ENCODE measurements around the gene MAN2A2.
A peak's percentile ranks its signal among the peaks of the same experiment; 100 is the strongest.

Gene MAN2A2

GRCh38 chr15:90957031-90957790 lies 54.1 kb downstream of the MAN2A2 start:
- Histone ChIP-seq H3K9ac (ENCODE audit: low read length in 2 of 2) (peak overlapping the region; percentile 72 to 75), H3K4me1 (ENCODE audit: control insufficient read depth, insufficient read depth, low read length) (peaks cover 52% of the 10 kb centered on the region), H3K4me3 (ENCODE audit: low read length in 2 of 2) (peak overlapping the region; percentile 64 to 80), H3K27ac (ENCODE audit: low read length) (peak overlapping the region; percentile 37), H3K27me3 (ENCODE audit: control insufficient read depth in 1 of 2, insufficient read depth in 2 of 2, low read length in 2 of 2) (no peaks in the 10 kb centered on the region), H3K9me3 (ENCODE audit: control insufficient read depth in 2 of 2, low read length in 2 of 2) (no peaks in the 10 kb centered on the region), H3K36me3 (ENCODE audit: control insufficient read depth in 2 of 2, insufficient read depth in 2 of 2, low read length in 2 of 2) (peaks cover 26% of the 10 kb centered on the region in 2 donors)

GRCh38 chr15:90957791-90958190 lies 54.7 kb downstream of the MAN2A2 start:
- no peaks in the 10 kb centered on the region for H3K27me3 ChIP-seq (ENCODE audit: control insufficient read depth in 1 of 2, insufficient read depth in 2 of 2, low read length in 2 of 2)
- peak overlapping the region; percentile 37 for H3K27ac ChIP-seq (ENCODE audit: low read length)
- H3K4me1 ChIP-seq (ENCODE audit: control insufficient read depth, insufficient read depth, low read length), result peaks cover 52% of the 10 kb centered on the region
- H3K4me3 ChIP-seq (ENCODE audit: low read length in 2 of 2), result peak overlapping the region; percentile 64 to 80
- H3K9ac ChIP-seq (ENCODE audit: low read length in 2 of 2), result peak overlapping the region; percentile 72 to 75
- H3K9me3 ChIP-seq (ENCODE audit: control insufficient read depth in 2 of 2, low read length in 2 of 2), result no peaks in the 10 kb centered on the region
- H3K36me3 ChIP-seq (ENCODE audit: control insufficient read depth in 2 of 2, insufficient read depth in 2 of 2, low read length in 2 of 2), result peaks cover 26 to 27% of the 10 kb centered on the region in 2 donors

GRCh38 chr15:90959028-90959595 lies 56.0 kb downstream of the MAN2A2 start:
- no peaks in the 10 kb centered on the region for H3K9me3 ChIP-seq (ENCODE audit: control insufficient read depth in 2 of 2, low read length in 2 of 2)
- H3K4me1 ChIP-seq (ENCODE audit: control insufficient read depth, insufficient read depth, low read length), result peaks cover 52% of the 10 kb centered on the region
- H3K27me3 ChIP-seq (ENCODE audit: control insufficient read depth in 1 of 2, insufficient read depth in 2 of 2, low read length in 2 of 2), result no peaks in the 10 kb centered on the region
- no peak overlapping the region for H3K4me3 ChIP-seq (ENCODE audit: low read length in 2 of 2)
- peak overlapping the region; percentile 78 for H3K27ac ChIP-seq (ENCODE audit: low read length)
- H3K9ac ChIP-seq (ENCODE audit: low read length in 2 of 2), result peak overlapping the region in 1 of 2 donors; percentile 21
- peaks cover 18 to 20% of the 10 kb centered on the region in 2 donors for H3K36me3 ChIP-seq (ENCODE audit: control insufficient read depth in 2 of 2, insufficient read depth in 2 of 2, low read length in 2 of 2)

GRCh38 chr15:90959894-90960293 lies 56.8 kb downstream of the MAN2A2 start:
- H3K4me1 ChIP-seq (ENCODE audit: control insufficient read depth, insufficient read depth, low read length), result peaks cover 51% of the 10 kb centered on the region
- H3K27me3 ChIP-seq (ENCODE audit: control insufficient read depth in 1 of 2, insufficient read depth in 2 of 2, low read length in 2 of 2), result no peaks in the 10 kb centered on the region
- peak overlapping the region; percentile 78 for H3K27ac ChIP-seq (ENCODE audit: low read length)
- H3K4me3 ChIP-seq (ENCODE audit: low read length in 2 of 2), result peak overlapping the region in 1 of 2 donors; percentile 35
- H3K36me3 ChIP-seq (ENCODE audit: control insufficient read depth in 2 of 2, insufficient read depth in 2 of 2, low read length in 2 of 2), result peaks cover 18 to 20% of the 10 kb centered on the region in 2 donors
- H3K9ac ChIP-seq (ENCODE audit: low read length in 2 of 2), result peak overlapping the region in 1 of 2 donors; percentile 21
- H3K9me3 ChIP-seq (ENCODE audit: control insufficient read depth in 2 of 2, low read length in 2 of 2), result no peaks in the 10 kb centered on the region

- Histone ChIP-seq H3K9me3 (ENCODE audit: control insufficient read depth in 2 of 2, low read length in 2 of 2) (no peaks in the 10 kb centered on the region), H3K9ac (ENCODE audit: low read length in 2 of 2) (peak overlapping the region in 1 of 2 donors; percentile 42), H3K27ac (ENCODE audit: low read length) (peak overlapping the region; percentile 78), H3K4me1 (ENCODE audit: control insufficient read depth, insufficient read depth, low read length) (peaks cover 49% of the 10 kb centered on the region), H3K27me3 (ENCODE audit: control insufficient read depth in 1 of 2, insufficient read depth in 2 of 2, low read length in 2 of 2) (no peaks in the 10 kb centered on the region), H3K36me3 (ENCODE audit: control insufficient read depth in 2 of 2, insufficient read depth in 2 of 2, low read length in 2 of 2) (peaks cover 20% of the 10 kb centered on the region in 2 donors), H3K4me3 (ENCODE audit: low read length in 2 of 2) (peak overlapping the region in 1 of 2 donors; percentile 35)
Measured at GRCh38 chr15:90960298-90961091, 57.4 kb downstream of the MAN2A2 start.

- Histone ChIP-seq H3K9me3 (ENCODE audit: control insufficient read depth in 2 of 2, low read length in 2 of 2) (no peaks in the 10 kb centered on the region), H3K9ac (ENCODE audit: low read length in 2 of 2) (no peak overlapping the region), H3K27ac (ENCODE audit: low read length) (no peak overlapping the region), H3K4me1 (ENCODE audit: control insufficient read depth, insufficient read depth, low read length) (peaks cover 40% of the 10 kb centered on the region), H3K4me3 (ENCODE audit: low read length in 2 of 2) (no peak overlapping the region), H3K27me3 (ENCODE audit: control insufficient read depth in 1 of 2, insufficient read depth in 2 of 2, low read length in 2 of 2) (no peaks in the 10 kb centered on the region), H3K36me3 (ENCODE audit: control insufficient read depth in 2 of 2, insufficient read depth in 2 of 2, low read length in 2 of 2) (peaks cover 28% of the 10 kb centered on the region in 2 donors)
Measured at GRCh38 chr15:90962021-90962420, 58.9 kb downstream of the MAN2A2 start.

- no peak overlapping the region for H3K27ac ChIP-seq (ENCODE audit: low read length)
- H3K4me1 ChIP-seq (ENCODE audit: control insufficient read depth, insufficient read depth, low read length), result peaks cover under 1% of the 10 kb centered on the region
- H3K9ac ChIP-seq (ENCODE audit: low read length in 2 of 2), result no peak overlapping the region
- H3K27me3 ChIP-seq (ENCODE audit: control insufficient read depth in 1 of 2, insufficient read depth in 2 of 2, low read length in 2 of 2), result no peaks in the 10 kb centered on the region
- peaks cover 32 to 35% of the 10 kb centered on the region in 2 donors for H3K36me3 ChIP-seq (ENCODE audit: control insufficient read depth in 2 of 2, insufficient read depth in 2 of 2, low read length in 2 of 2)
- H3K4me3 ChIP-seq (ENCODE audit: low read length in 2 of 2), result no peak overlapping the region
- H3K9me3 ChIP-seq (ENCODE audit: control insufficient read depth in 2 of 2, low read length in 2 of 2), result no peaks in the 10 kb centered on the region
Measured at GRCh38 chr15:90966262-90966661, 63.2 kb downstream of the MAN2A2 start.

GRCh38 chr15:90967206-90967605 lies 64.1 kb downstream of the MAN2A2 start:
- H3K36me3 ChIP-seq (ENCODE audit: control insufficient read depth in 2 of 2, insufficient read depth in 2 of 2, low read length in 2 of 2), result peaks cover 22 to 25% of the 10 kb centered on the region in 2 donors
- no peaks in the 10 kb centered on the region for H3K4me1 ChIP-seq (ENCODE audit: control insufficient read depth, insufficient read depth, low read length)
- H3K27ac ChIP-seq (ENCODE audit: low read length), result no peak overlapping the region
- no peak overlapping the region for H3K9ac ChIP-seq (ENCODE audit: low read length in 2 of 2)
- H3K9me3 ChIP-seq (ENCODE audit: control insufficient read depth in 2 of 2, low read length in 2 of 2), result no peaks in the 10 kb centered on the region
- H3K27me3 ChIP-seq (ENCODE audit: control insufficient read depth in 1 of 2, insufficient read depth in 2 of 2, low read length in 2 of 2), result no peaks in the 10 kb centered on the region
- no peak overlapping the region for H3K4me3 ChIP-seq (ENCODE audit: low read length in 2 of 2)

- Histone ChIP-seq H3K4me1 (ENCODE audit: control insufficient read depth, insufficient read depth, low read length) (no peaks in the 10 kb centered on the region), H3K9me3 (ENCODE audit: control insufficient read depth in 2 of 2, low read length in 2 of 2) (no peaks in the 10 kb centered on the region), H3K27me3 (ENCODE audit: control insufficient read depth in 1 of 2, insufficient read depth in 2 of 2, low read length in 2 of 2) (no peaks in the 10 kb centered on the region), H3K27ac (ENCODE audit: low read length) (peak overlapping the region; percentile 18), H3K4me3 (ENCODE audit: low read length in 2 of 2) (no peak overlapping the region), H3K9ac (ENCODE audit: low read length in 2 of 2) (no peak overlapping the region), H3K36me3 (ENCODE audit: control insufficient read depth in 2 of 2, insufficient read depth in 2 of 2, low read length in 2 of 2) (peaks cover 17 to 18% of the 10 kb centered on the region in 2 donors)
Measured at GRCh38 chr15:90968434-90968833, 65.3 kb downstream of the MAN2A2 start.

- Histone ChIP-seq H3K36me3 (ENCODE audit: control insufficient read depth in 2 of 2, insufficient read depth in 2 of 2, low read length in 2 of 2) (peaks cover 17% of the 10 kb centered on the region in 2 donors), H3K9me3 (ENCODE audit: control insufficient read depth in 2 of 2, low read length in 2 of 2) (no peaks in the 10 kb centered on the region), H3K27ac (ENCODE audit: low read length) (no peak overlapping the region), H3K27me3 (ENCODE audit: control insufficient read depth in 1 of 2, insufficient read depth in 2 of 2, low read length in 2 of 2) (no peaks in the 10 kb centered on the region), H3K4me1 (ENCODE audit: control insufficient read depth, insufficient read depth, low read length) (no peaks in the 10 kb centered on the region), H3K9ac (ENCODE audit: low read length in 2 of 2) (no peak overlapping the region), H3K4me3 (ENCODE audit: low read length in 2 of 2) (no peak overlapping the region)
Measured at GRCh38 chr15:90970274-90970673, 67.2 kb downstream of the MAN2A2 start.

All from stomach smooth muscle (tissue), 2 donors.